Suprapubic skin (tissue), 4 donors: ENCODE measurements around the gene KLHL26. TPM values are rescaled to one million over a fixed set of nuclear protein-coding genes. Genes with fewer than 3 reads are reported as not detected.
"Not testable (repeated sequence)": the region's sequence is repeated elsewhere in the genome, so short reads cannot be mapped to it uniquely, and the experiment has no call there.

ENCODE experiments used
- DNase-seq, 2 donors: peaks; one replicate each; pipeline ENCODE4 v3.0.0-alpha.2; 2019; ENCODE audit warnings: low spot score in 2 of 2
- H3K27ac ChIP-seq: fragments of 200-600 bp; sonication (generic); one replicate; pipeline ENCODE4 v1.5.1; 2019
- H3K27me3 ChIP-seq: fragments of 200-600 bp; sonication (generic); one replicate; pipeline ENCODE4 v1.5.1; 2019
- H3K36me3 ChIP-seq: fragments of 200-600 bp; sonication (generic); one replicate; pipeline ENCODE4 v1.5.1; 2019
- H3K4me1 ChIP-seq: fragments of 200-600 bp; sonication (generic); one replicate; pipeline ENCODE4 v1.5.1; 2019
- H3K4me3 ChIP-seq: fragments of 200-600 bp; sonication (generic); one replicate; pipeline ENCODE4 v1.5.1; 2019; ENCODE audit warnings: mild to moderate bottlenecking
- H3K9me3 ChIP-seq: fragments of 200-600 bp; sonication (generic); one replicate; pipeline ENCODE4 v1.5.1; 2019
- CTCF ChIP-seq, 2 donors: fragments of 200-600 bp in 1 of 2; fragments of 450-650 bp in 1 of 2; sonication (generic) in 1 of 2; IDR thresholded peaks; one replicate each; pipeline ENCODE4 v1.5.1; 2016 to 2019; ENCODE audit warnings: antibody characterized with exemption in 2 of 2, mild to moderate bottlenecking in 1 of 2, moderate library complexity in 1 of 2
- EP300 ChIP-seq: sonication (generic); formaldehyde crosslinking; IDR thresholded peaks from one replicate; pipeline ENCODE4 v1.6.1; 2017; ENCODE audit warnings: antibody characterized with exemption
- POLR2A ChIP-seq, 2 donors: fragments of 450-650 bp; IDR thresholded peaks; one replicate each; pipeline ENCODE4 v1.6.1; 2017; ENCODE audit warnings: antibody characterized with exemption in 2 of 2, mild to moderate bottlenecking in 2 of 2, moderate library complexity in 2 of 2
- POLR2AphosphoS5 ChIP-seq, 3 donors: sonication (generic); formaldehyde crosslinking; IDR thresholded peaks; one replicate each; pipeline ENCODE4 v1.6.1; 2017; ENCODE audit warnings: antibody characterized with exemption in 3 of 3
- WGBS: methylation state at CpG from one replicate; pipeline ENCODE4 v1.1.5; 2018; 5-methylcytosine and 5-hydroxymethylcytosine counted together
- total RNA-seq, 4 donors: library from RNA; depleted of rRNA; stranded (reverse); fragments of >200 nt; gene quantifications; one replicate each; pipeline ENCODE4 v1.1.0, GENCODE V29; 2016

KLHL26 gene
- total RNA-seq, 4 donors from 2014 or later: 6.9 to 26.5 (median 11.5) TPM

GRCh38 chr19:18676692-18677091 is 39.9 kb downstream of the KLHL26 start:
- Histone ChIP-seq H3K27me3 (no peaks in the 10 kb centered on the region), H3K4me3 (no peak overlapping the region), H3K4me1 (peaks cover 25% of the 10 kb centered on the region), H3K27ac (no peak overlapping the region), H3K9me3 (no peaks in the 10 kb centered on the region), H3K36me3 (no peaks in the 10 kb centered on the region)
- DNase-seq: no peak
- TF ChIP-seq POLR2A (IDR thresholded peaks at IDR 0.05) (no peak), POLR2AphosphoS5 (IDR thresholded peaks at IDR 0.05) (no peak), EP300 (no peak), CTCF (IDR thresholded peaks at IDR 0.05) (no peak)
- WGBS: 82% methylated on average over 7 of the region's 7 CpGs

DNA sequence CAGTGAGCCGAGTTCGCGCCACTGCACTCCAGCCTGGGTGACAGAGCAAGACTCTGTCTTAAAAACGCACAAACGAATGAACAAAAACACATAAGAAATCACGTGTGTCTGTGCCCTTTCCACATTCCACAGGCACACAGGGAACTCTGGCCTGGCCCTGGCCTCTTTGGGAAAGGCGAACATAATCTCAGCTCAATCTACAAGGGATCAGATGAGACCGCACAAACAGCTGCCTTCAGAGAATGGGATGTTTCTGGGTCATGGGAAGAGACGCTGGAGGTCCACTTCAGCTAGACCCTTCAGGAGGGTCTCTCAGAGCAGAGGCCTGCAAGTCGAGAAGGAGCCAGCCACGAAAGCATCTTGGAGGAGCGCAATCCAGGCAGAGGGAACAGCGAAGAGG is 40.3 kb downstream of the KLHL26 start:
- DNase-seq: no peak
- H3K36me3 ChIP-seq: no peaks in the 10 kb centered on the region
- no peak overlapping the region for H3K4me3 ChIP-seq
- no peak overlapping the region for H3K27ac ChIP-seq
- H3K4me1 ChIP-seq: peaks cover 21% of the 10 kb centered on the region
- H3K27me3 ChIP-seq: no peaks in the 10 kb centered on the region
- 75% methylated on average over 13 of the region's 13 CpGs for whole genome bisulfite sequencing
- TF ChIP-seq CTCF (IDR thresholded peaks at IDR 0.05) (no peak), POLR2AphosphoS5 (IDR thresholded peaks at IDR 0.05) (no peak), EP300 (no peak), POLR2A (IDR thresholded peaks at IDR 0.05) (no peak)
- no peaks in the 10 kb centered on the region for H3K9me3 ChIP-seq

GRCh38 chr19:18680148-18680547 is 43.3 kb downstream of the KLHL26 start:
- not testable (repeated sequence) for H3K9me3 ChIP-seq, H3K27me3 ChIP-seq, DNase-seq, H3K4me3 ChIP-seq, H3K27ac ChIP-seq, H3K36me3 ChIP-seq
- WGBS: 100% methylated on average over 1 of the region's 1 CpG
- H3K4me1 ChIP-seq: peaks cover 39% of the 10 kb centered on the region

- peak overlapping the region; percentile 69 for H3K27ac ChIP-seq
- no peak for DNase-seq
- H3K9me3 ChIP-seq: no peaks in the 10 kb centered on the region
- no peak for TF ChIP-seq EP300
- no peak for TF ChIP-seq POLR2AphosphoS5 (IDR thresholded peaks at IDR 0.05)
- no peak for TF ChIP-seq CTCF (IDR thresholded peaks at IDR 0.05)
- TF ChIP-seq POLR2A (IDR thresholded peaks at IDR 0.05): no peak
- H3K27me3 ChIP-seq: no peaks in the 10 kb centered on the region
- no peaks in the 10 kb centered on the region for H3K36me3 ChIP-seq
- peaks cover 32% of the 10 kb centered on the region for H3K4me1 ChIP-seq
- peak overlapping the region; percentile 54 for H3K4me3 ChIP-seq
- 38% methylated on average over 8 of the region's 8 CpGs for WGBS
These were observed 45.9 kb downstream of the KLHL26 start for GRCh38 chr19:18682807-18683108.

GRCh38 chr19:18683109-18683957 is 46.5 kb downstream of the KLHL26 start, which contains the start of gene CRTC1:
TSS of gene CRTC1 (plus strand) at chr19:18683680. CDS start at chr19:18683703, 23 bp downstream.
- H3K4me1 ChIP-seq: peaks cover 26% of the 10 kb centered on the region
- H3K27me3 ChIP-seq: no peaks in the 10 kb centered on the region
- H3K36me3 ChIP-seq: no peaks in the 10 kb centered on the region
- TF ChIP-seq POLR2AphosphoS5 (IDR thresholded peaks at IDR 0.05): no peak
- TF ChIP-seq POLR2A (IDR thresholded peaks at IDR 0.05): peak in 1 of 2 donors; percentile 41
- TF ChIP-seq EP300: no peak
- no peak for TF ChIP-seq CTCF (IDR thresholded peaks at IDR 0.05)
- DNase-seq: peak; percentile 92
- no peaks in the 10 kb centered on the region for H3K9me3 ChIP-seq
- H3K4me3 ChIP-seq: peak within 1 kb of the TSS; percentile 54
- WGBS: 1% methylated on average over 52 of the region's 93 CpGs
- H3K27ac ChIP-seq: peak within 1 kb of the TSS; percentile 69
